Panc1 (cell line): ENCODE measurements around the gene FOXD1.

Experiments
- CTCF ChIP-seq: fragments of 450-650 bp; IDR thresholded peaks from 2 replicates; pipeline ENCODE4 v1.5.1; 2017; ENCODE audit warnings: mild to moderate bottlenecking
- POLR2AphosphoS5 ChIP-seq: IDR thresholded peaks from 2 replicates; pipeline ENCODE4 v1.6.1; 2012; ENCODE audit warnings: mild to moderate bottlenecking, low read depth, low read length, moderate library complexity
- REST ChIP-seq, 2 experiments: IDR thresholded peaks; 2 replicates each; pipeline ENCODE4 v1.6.1; 2011 to 2012; ENCODE audit warnings: low read depth in 2 of 2, control low read depth in 1 of 2, low read length in 1 of 2, mild to moderate bottlenecking in 1 of 2, moderate library complexity in 1 of 2; ENCODE audit not compliant: insufficient read depth in 1 of 2
- SIN3A ChIP-seq: IDR thresholded peaks from 2 replicates; pipeline ENCODE4 v1.6.1; 2012; ENCODE audit warnings: low read depth, mild to moderate bottlenecking, low read length, moderate library complexity, borderline replicate concordance; ENCODE audit not compliant: insufficient read depth
- TCF7L2 ChIP-seq: IDR thresholded peaks from 2 replicates; pipeline ENCODE4 v1.6.1; 2011; ENCODE audit warnings: mild to moderate bottlenecking, low read depth, low read length, inconsistent platforms

- TF ChIP-seq CTCF (no peak), POLR2AphosphoS5 (no peak), REST (IDR thresholded peaks at IDR 0.05; ENCODE audit: insufficient read depth in 1 of 2, low read depth in 2 of 2, low read length in 1 of 2) (no peak), SIN3A (no peak), TCF7L2 (no peak)
Measured at GRCh38 chr5:73494721-73495120, 46.1 kb upstream of the FOXD1 start.
